Stomach (tissue), 9 donors: ENCODE measurements around the gene HIF1A. TPM values are rescaled to one million over a fixed set of nuclear protein-coding genes. Genes with fewer than 3 reads are reported as not detected.
A peak's percentile ranks its signal among the peaks of the same experiment; 100 is the strongest.

Experiments used
- DNase-seq, 2 donors: peaks; one replicate each; pipeline versions ENCODE4 v3.0.0 to v3.0.0-alpha.2; 2013 to 2019
- H3K27ac ChIP-seq, 5 donors: fragments of 200-600 bp in 4 of 5; sonication (generic) in 4 of 5; one replicate each; pipeline ENCODE4 v1.5.1; 2013 to 2019; ENCODE audit warnings: mild to moderate bottlenecking in 1 of 5, moderate library complexity in 1 of 5
- H3K27me3 ChIP-seq, 3 donors: fragments of 200-600 bp; sonication (generic); one replicate each; pipeline ENCODE4 v1.5.1; 2017 to 2019; ENCODE audit warnings: mixed run types in 1 of 3
- H3K36me3 ChIP-seq, 4 donors: fragments of 200-600 bp; sonication (generic); 1 replicate in 3 of 4; 2 replicates in 1 of 4; pipeline ENCODE4 v1.5.1; 2016 to 2019
- H3K4me1 ChIP-seq, 4 donors: fragments of 200-600 bp; sonication (generic); one replicate each; pipeline ENCODE4 v1.5.1; 2016 to 2019
- H3K4me3 ChIP-seq, 4 donors: fragments of 200-600 bp; sonication (generic) in 3 of 4; one replicate each; pipeline ENCODE4 v1.5.1; 2016 to 2019; ENCODE audit warnings: mild to moderate bottlenecking in 1 of 4
- H3K9me3 ChIP-seq, 4 donors: fragments of 200-600 bp; sonication (generic); one replicate each; pipeline ENCODE4 v1.5.1; 2016 to 2019
- CTCF ChIP-seq, 7 experiments: fragments of 450-650 bp in 4 of 7; fragments of 200-600 bp in 3 of 7; sonication (generic) in 3 of 7; IDR thresholded peaks; one replicate each; pipeline ENCODE4 v1.5.1; 2016 to 2019; ENCODE audit warnings: antibody characterized with exemption in 7 of 7, control low read depth in 2 of 7, mild to moderate bottlenecking in 1 of 7
- EP300 ChIP-seq: sonication (generic); formaldehyde crosslinking; IDR thresholded peaks from one replicate; pipeline ENCODE4 v1.6.1; 2017; ENCODE audit warnings: antibody characterized with exemption
- POLR2A ChIP-seq, 4 donors: fragments of 450-650 bp; IDR thresholded peaks; one replicate each; pipeline ENCODE4 v1.6.1; 2016; ENCODE audit warnings: antibody characterized with exemption in 4 of 4, control low read depth in 2 of 4, mild to moderate bottlenecking in 1 of 4, moderate library complexity in 1 of 4
- POLR2AphosphoS5 ChIP-seq, 3 donors: sonication (generic); formaldehyde crosslinking; IDR thresholded peaks; one replicate each; pipeline ENCODE4 v1.6.1; 2016; ENCODE audit warnings: antibody characterized with exemption in 3 of 3
- WGBS, 5 donors: extraction: QIAGEN DNeasy Blood & Tissue Kit in 3 of 5; methylation state at CpG; one replicate each; pipeline versions ENCODE4 v1.1.5 to v1.1.7; 2013 to 2018; 5-methylcytosine and 5-hydroxymethylcytosine counted together
- intact Hi-C: fragments of 100-400 bp; cut with DNase I; formaldehyde crosslinking; loops from one replicate; pipeline ENCODE4 v1.15.1; 2023; ENCODE audit warnings: low total_unique reads
- polyA plus RNA-seq, 3 donors: library from polyadenylated mRNA; stranded (reverse); fragments of 200-250 nt; gene quantifications; one replicate each; pipeline ENCODE4 v1.2.3, GENCODE V29; 2013
- total RNA-seq, 5 donors: library from RNA; depleted of rRNA; stranded (reverse); fragments of >200 nt; gene quantifications; one replicate each; pipeline versions ENCODE4 v1.1.0 to v1.2.3, GENCODE V29; 2014 to 2016
- donor health status: healthy with polysubstance abuse.
- donor health status: Bipolar disorder and iron deficiency.
- donor health status: healthy.

Gene HIF1A
- total and polyA plus RNA-seq, 8 donors, result 26.4 to 192 (median 77.8) TPM

- WGBS, 5 donors, result 81 to 98% (median 94%) methylated on average over 2 of the region's 2 CpGs
- Histone ChIP-seq H3K4me3 (no peak overlapping the region), H3K27ac (no peak overlapping the region), H3K9me3 (no peaks in the 10 kb centered on the region), H3K36me3 (peaks cover 6 to 23% (median 14%) of the 10 kb centered on the region in 4 donors), H3K4me1 (peaks cover 35 to 87% (median 51%) of the 10 kb centered on the region in 4 donors), H3K27me3 (no peaks in the 10 kb centered on the region)
- TF ChIP-seq POLR2AphosphoS5 (IDR thresholded peaks at IDR 0.05) (no peak), CTCF (IDR thresholded peaks at IDR 0.05) (no peak), EP300 (no peak), POLR2A (IDR thresholded peaks at IDR 0.05) (no peak)
- intact Hi-C loops, result no loop called here
- DNase-seq, result no peak
These were observed 22.7 kb downstream of the HIF1A start for GRCh38 chr14:61718039-61718438.

GRCh38 chr14:61719344-61720293, 24.3 kb downstream of the HIF1A start:
- 44 to 60% (median 56%) methylated on average over 5 of the region's 5 CpGs for WGBS, 5 donors
- no peak overlapping the region for H3K4me3 ChIP-seq
- intact Hi-C loops, result no loop called here

GRCh38 chr14:61720294-61720661, 25.0 kb downstream of the HIF1A start:
- H3K4me3 ChIP-seq, result no peak overlapping the region
- H3K27me3 ChIP-seq, result no peaks in the 10 kb centered on the region
- peaks cover 6 to 44% (median 33%) of the 10 kb centered on the region in 4 donors for H3K36me3 ChIP-seq
- TF ChIP-seq POLR2AphosphoS5 (IDR thresholded peaks at IDR 0.05), result no peak
- TF ChIP-seq POLR2A (IDR thresholded peaks at IDR 0.05), result no peak
- TF ChIP-seq EP300, result no peak
- TF ChIP-seq CTCF (IDR thresholded peaks at IDR 0.05), result no peak
- intact Hi-C loops, result no loop called here
- H3K27ac ChIP-seq, result peak overlapping the region in 2 of 5 donors; percentile 20 to 47
- 71 to 81% (median 72%) methylated on average over 9 of the region's 9 CpGs for WGBS, 5 donors
- H3K9me3 ChIP-seq, result no peaks in the 10 kb centered on the region
- H3K4me1 ChIP-seq, result peaks cover 19 to 65% (median 32%) of the 10 kb centered on the region in 4 donors
- no peak for DNase-seq

More at GRCh38 chr14:61719344-61720293, 24.3 kb downstream of the HIF1A start:
- H3K27ac ChIP-seq, result peak overlapping the region in 3 of 5 donors; percentile 19 to 47 (median 20)
- no peaks in the 10 kb centered on the region for H3K9me3 ChIP-seq
- peaks cover 6 to 38% (median 27%) of the 10 kb centered on the region in 4 donors for H3K36me3 ChIP-seq
- H3K4me1 ChIP-seq, result peaks cover 25 to 71% (median 38%) of the 10 kb centered on the region in 4 donors
- TF ChIP-seq POLR2AphosphoS5 (IDR thresholded peaks at IDR 0.05) (no peak), EP300 (no peak), CTCF (IDR thresholded peaks at IDR 0.05) (no peak), POLR2A (IDR thresholded peaks at IDR 0.05) (no peak)
- H3K27me3 ChIP-seq, result no peaks in the 10 kb centered on the region
- peak in 1 of 2 donors; percentile 23 for DNase-seq

- Histone ChIP-seq H3K27ac (peak overlapping the region in 1 of 5 donors; percentile 47), H3K4me3 (no peak overlapping the region), H3K9me3 (no peaks in the 10 kb centered on the region), H3K36me3 (peaks cover 6 to 49% (median 37%) of the 10 kb centered on the region in 4 donors), H3K4me1 (peaks cover 15 to 60% (median 30%) of the 10 kb centered on the region in 4 donors), H3K27me3 (no peaks in the 10 kb centered on the region)
- no peak for TF ChIP-seq CTCF (IDR thresholded peaks at IDR 0.05)
- TF ChIP-seq POLR2A (IDR thresholded peaks at IDR 0.05), result no peak
- TF ChIP-seq POLR2AphosphoS5 (IDR thresholded peaks at IDR 0.05), result no peak
- DNase-seq, result no peak
- WGBS, 5 donors, result 76 to 86% (median 79%) methylated on average over 6 of the region's 6 CpGs
- intact Hi-C loops, result no loop called here
These were observed 25.4 kb downstream of the HIF1A start for GRCh38 chr14:61720741-61721140.
